Measurements from ENCODE around the gene EPB41L4A.
"Not testable (repeated sequence)": the region's sequence is repeated elsewhere in the genome, so short reads cannot be mapped to it uniquely, and the experiment has no call there.

The EPB41L4A gene

DNA sequence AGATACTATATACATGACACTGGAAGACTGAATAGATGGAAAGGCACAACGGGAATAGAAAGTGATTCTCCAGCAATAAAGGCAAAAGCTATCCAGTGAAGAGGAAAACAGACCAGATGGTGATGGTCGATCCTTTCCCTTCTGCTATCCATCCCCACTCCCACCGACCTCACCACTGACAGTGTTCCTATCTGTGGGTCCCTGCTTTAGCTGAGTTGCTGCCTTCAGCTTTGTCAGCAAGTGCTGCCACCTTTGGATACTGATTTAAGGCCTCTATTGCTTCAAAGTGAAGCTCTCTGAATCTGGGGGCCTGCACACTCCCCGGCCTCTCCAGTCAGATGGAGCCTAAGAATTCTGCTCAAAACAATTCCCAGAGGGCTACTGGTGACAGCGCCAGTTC, 32.3 kb downstream of the EPB41L4A start:
- no peak for ATAC-seq (replicated peaks)
- Mint-ChIP-seq H3K4me1 (no peaks in the 10 kb centered on the region), H3K36me3 (no peaks in the 10 kb centered on the region), H3K27ac (no peak overlapping the region), H3K27me3 (peaks cover 14 to 30% of the 10 kb centered on the region in 2 donors), H3K9me3 (no peaks in the 10 kb centered on the region), H3K4me3 (no peak overlapping the region)
- DNase-seq = no peak

DNA sequence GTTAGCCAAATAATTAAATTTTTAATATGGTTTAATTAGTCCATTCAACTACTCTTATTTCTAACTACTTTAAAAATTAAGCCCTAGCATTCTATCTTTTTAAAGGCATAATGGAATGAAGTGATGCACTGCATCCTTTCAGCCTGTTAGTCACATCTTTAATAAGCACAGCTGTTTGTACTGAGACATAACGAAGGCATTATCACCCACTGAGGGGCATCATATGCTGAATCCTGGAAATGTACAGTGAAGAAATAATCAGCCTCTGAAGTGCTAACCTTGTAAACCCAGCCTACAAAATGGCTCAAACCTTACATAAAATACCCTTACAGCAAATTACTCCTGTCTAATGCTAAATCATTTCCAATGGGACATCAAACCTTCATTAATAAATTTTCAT, 33.1 kb downstream of the EPB41L4A start:
- no peaks in the 10 kb centered on the region for H3K36me3 Mint-ChIP-seq
- DNase-seq (no peak), ATAC-seq (replicated peaks) (no peak)
- no peaks in the 10 kb centered on the region for H3K9me3 Mint-ChIP-seq
- H3K27me3 Mint-ChIP-seq = peaks cover 9 to 30% of the 10 kb centered on the region in 2 donors
- H3K27ac Mint-ChIP-seq = no peak overlapping the region
- H3K4me3 Mint-ChIP-seq = no peak overlapping the region
- no peaks in the 10 kb centered on the region for H3K4me1 Mint-ChIP-seq

DNA sequence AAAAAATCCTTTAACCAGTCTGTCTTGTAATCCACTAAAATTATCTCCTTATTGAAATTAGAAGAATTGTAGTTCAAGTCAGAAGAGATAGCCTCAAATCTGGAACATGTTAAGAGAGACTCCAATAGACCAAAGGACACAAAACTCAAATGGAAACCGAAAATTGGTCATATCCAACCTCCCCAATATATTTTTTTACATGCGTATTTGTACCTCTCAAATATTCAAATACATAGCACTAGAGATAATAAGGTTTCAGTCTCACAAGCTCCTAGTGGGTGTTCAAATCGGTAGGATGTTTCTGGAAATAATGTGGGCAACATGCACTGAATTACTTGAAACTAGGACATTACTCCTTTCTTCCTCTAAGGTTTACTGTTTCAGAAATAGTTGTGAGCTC, 33.5 kb downstream of the EPB41L4A start:
- H3K4me3 Mint-ChIP-seq = no peak overlapping the region
- H3K9me3 Mint-ChIP-seq = no peaks in the 10 kb centered on the region
- no peak for DNase-seq
- no peaks in the 10 kb centered on the region for H3K36me3 Mint-ChIP-seq
- peaks cover 9 to 30% of the 10 kb centered on the region in 2 donors for H3K27me3 Mint-ChIP-seq
- no peak for ATAC-seq (replicated peaks)
- H3K27ac Mint-ChIP-seq = no peak overlapping the region
- no peaks in the 10 kb centered on the region for H3K4me1 Mint-ChIP-seq

DNA sequence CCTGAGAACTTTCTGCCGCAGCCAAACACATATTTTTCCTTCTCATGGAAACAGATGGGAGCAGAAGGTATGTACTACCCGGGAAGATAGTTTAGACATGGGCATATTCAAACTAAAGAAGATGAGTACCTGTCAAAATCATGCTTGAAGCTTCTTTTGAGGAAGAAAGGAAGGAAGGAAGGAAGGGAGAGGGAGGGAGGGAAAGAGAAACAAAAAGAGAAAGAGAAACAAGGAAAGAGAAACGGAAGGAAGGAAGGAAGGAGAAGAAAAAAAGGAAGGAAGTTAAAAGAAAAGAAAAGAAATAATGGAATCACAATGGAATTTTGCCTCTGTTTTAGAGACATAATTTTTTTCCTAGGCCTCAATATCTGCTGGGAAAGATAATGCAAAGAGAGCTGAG, 34.6 kb downstream of the EPB41L4A start:
- no peak for ATAC-seq (replicated peaks)
- Mint-ChIP-seq H3K27me3 (peaks cover 5 to 26% of the 10 kb centered on the region in 2 donors), H3K27ac (no peak overlapping the region), H3K36me3 (no peaks in the 10 kb centered on the region), H3K9me3 (no peaks in the 10 kb centered on the region), H3K4me3 (no peak overlapping the region), H3K4me1 (no peaks in the 10 kb centered on the region)
- DNase-seq = no peak

DNA sequence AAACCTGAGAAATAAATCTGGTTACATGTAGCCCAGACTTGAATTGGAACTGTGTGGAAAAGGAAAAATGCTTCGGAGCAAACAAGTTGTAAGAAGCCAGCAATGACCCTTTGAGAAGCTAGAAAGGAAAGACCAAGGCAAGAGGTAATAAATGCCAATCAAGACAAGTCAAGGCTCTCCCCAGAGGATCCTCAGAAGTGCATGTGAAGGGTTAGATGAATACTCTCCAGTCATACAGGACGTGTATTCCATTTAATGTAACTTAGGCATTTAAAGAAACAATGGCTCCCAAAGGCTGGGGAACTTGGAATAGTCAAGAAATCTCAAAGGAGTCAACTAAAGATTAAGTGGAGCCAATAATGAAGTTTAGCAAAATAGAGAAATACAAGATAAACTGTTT, 36.2 kb downstream of the EPB41L4A start:
- peaks cover 5 to 22% of the 10 kb centered on the region in 2 donors for H3K27me3 Mint-ChIP-seq
- ATAC-seq (replicated peaks) = no peak
- no peak overlapping the region for H3K4me3 Mint-ChIP-seq
- H3K36me3 Mint-ChIP-seq = no peaks in the 10 kb centered on the region
- DNase-seq = no peak
- no peaks in the 10 kb centered on the region for H3K4me1 Mint-ChIP-seq
- H3K9me3 Mint-ChIP-seq = no peaks in the 10 kb centered on the region
- no peak overlapping the region for H3K27ac Mint-ChIP-seq

DNA sequence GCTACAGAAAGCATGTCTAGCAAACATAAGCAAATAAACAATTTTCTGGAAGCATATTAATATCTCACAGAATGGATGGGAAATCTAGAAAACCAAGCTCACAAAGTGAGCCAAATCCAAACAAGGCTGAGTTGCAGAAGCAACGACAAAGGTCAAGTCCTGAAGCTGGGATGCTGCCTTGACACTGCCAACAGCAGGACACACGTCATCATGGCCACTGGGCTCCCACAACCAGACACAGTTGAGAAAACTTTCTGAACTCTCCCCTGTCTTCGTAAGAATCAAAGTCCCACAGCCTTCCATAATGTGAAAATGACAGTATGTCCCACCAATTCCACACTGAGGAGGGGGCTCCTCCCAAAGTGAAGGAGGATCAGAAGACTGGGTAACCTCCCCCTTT, 37.6 kb downstream of the EPB41L4A start:
- Mint-ChIP-seq H3K4me1 (no peaks in the 10 kb centered on the region), H3K4me3 (no peak overlapping the region), H3K27ac (no peak overlapping the region), H3K27me3 (peaks cover 5 to 28% of the 10 kb centered on the region in 2 donors), H3K36me3 (no peaks in the 10 kb centered on the region), H3K9me3 (no peaks in the 10 kb centered on the region)
- ATAC-seq (replicated peaks) = no peak
- no peak for DNase-seq

DNA sequence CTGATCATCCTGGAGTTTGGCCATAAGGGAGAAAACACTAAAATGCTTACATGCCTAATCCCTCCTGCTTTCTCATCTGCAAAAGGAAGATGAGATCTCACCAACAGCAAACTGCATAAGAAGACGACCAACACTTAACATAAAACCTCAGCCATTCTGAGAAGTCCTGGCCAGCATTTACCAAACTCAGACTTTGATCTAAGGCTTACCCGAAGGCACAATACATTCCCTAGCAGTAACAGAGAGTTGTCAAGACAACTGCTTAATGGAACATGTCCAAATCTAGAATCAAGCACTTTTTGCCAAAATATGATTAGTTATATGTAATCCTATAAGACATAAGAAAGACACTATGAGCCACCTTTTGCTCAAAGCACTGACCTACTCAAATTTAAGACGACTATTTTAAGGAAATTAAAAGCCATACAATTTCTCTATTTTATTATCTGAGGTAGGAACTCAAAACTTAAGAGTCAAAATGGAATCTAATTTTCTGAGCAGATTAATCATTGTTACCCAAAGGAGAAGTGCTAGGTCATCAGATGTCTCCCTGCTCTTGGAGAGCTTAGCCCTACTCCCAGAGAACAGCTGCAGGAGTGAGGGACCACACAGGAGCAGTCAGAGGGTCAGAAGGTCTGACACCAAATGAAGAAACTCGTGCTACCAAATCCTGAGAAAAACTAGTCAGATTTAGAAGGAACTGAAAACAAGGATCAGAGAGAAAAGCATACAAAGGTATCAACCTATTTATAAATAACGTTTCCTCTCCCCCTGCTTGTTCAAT, 39.3 kb downstream of the EPB41L4A start:
- H3K27ac Mint-ChIP-seq = no peak overlapping the region
- H3K9me3 Mint-ChIP-seq = no peaks in the 10 kb centered on the region
- H3K4me3 Mint-ChIP-seq = no peak overlapping the region
- H3K4me1 Mint-ChIP-seq = peaks cover 0 to 3% of the 10 kb centered on the region in 2 donors
- DNase-seq (no peak), ATAC-seq (replicated peaks) (no peak)
- no peaks in the 10 kb centered on the region for H3K36me3 Mint-ChIP-seq
- H3K27me3 Mint-ChIP-seq = peaks cover 5 to 38% of the 10 kb centered on the region in 2 donors

DNA sequence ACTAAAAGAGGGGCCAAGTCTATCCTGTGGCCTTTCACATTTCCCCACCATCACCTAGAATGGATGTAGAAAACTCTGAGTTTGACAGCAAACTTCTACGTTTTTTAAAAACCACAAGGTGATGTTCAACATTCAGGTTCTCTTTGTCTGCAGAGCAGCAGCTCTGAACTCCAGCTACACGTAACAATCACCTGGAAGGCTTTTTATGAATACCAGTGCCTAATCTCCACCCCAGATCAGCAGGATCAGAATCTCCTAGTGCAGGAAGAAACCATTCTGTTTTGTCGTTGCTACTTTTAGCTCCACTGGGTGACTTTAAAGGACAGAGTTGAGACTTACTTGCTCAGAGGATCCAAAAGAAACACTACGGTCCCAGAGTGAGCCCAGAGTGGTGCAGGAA, 44.3 kb downstream of the EPB41L4A start:
- no peak for ATAC-seq (replicated peaks)
- Mint-ChIP-seq H3K36me3 (no peaks in the 10 kb centered on the region), H3K9me3 (no peaks in the 10 kb centered on the region), H3K4me3 (no peak overlapping the region), H3K27me3 (peaks cover 0 to 43% of the 10 kb centered on the region in 2 donors), H3K27ac (no peak overlapping the region), H3K4me1 (peaks cover 0 to 5% of the 10 kb centered on the region in 2 donors)
- DNase-seq = no peak

DNA sequence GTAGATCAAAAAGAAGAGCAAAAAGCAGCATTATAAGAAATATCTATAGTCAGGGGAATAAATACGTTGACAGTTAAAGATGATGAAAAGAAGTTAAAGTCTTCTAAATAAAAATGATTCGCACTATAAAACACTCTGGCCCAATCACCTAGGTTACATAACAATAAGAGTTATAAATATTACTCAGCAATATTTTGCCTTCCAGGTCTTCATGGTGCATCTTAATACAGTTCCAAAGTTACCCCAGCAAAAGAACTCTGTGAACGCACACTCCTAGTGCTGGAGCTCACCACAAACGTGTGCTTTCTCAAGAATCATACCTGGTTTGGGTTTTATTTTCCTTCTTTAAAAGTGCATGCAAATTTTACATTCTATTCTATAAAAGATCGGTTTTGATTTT, 44.7 kb downstream of the EPB41L4A start:
- no peaks in the 10 kb centered on the region for H3K9me3 Mint-ChIP-seq
- no peaks in the 10 kb centered on the region for H3K36me3 Mint-ChIP-seq
- no peak for ATAC-seq (replicated peaks)
- H3K4me1 Mint-ChIP-seq = peaks cover 0 to 5% of the 10 kb centered on the region in 2 donors
- no peak overlapping the region for H3K4me3 Mint-ChIP-seq
- H3K27ac Mint-ChIP-seq = no peak overlapping the region
- DNase-seq = no peak
- H3K27me3 Mint-ChIP-seq = peaks cover 0 to 39% of the 10 kb centered on the region in 2 donors

DNA sequence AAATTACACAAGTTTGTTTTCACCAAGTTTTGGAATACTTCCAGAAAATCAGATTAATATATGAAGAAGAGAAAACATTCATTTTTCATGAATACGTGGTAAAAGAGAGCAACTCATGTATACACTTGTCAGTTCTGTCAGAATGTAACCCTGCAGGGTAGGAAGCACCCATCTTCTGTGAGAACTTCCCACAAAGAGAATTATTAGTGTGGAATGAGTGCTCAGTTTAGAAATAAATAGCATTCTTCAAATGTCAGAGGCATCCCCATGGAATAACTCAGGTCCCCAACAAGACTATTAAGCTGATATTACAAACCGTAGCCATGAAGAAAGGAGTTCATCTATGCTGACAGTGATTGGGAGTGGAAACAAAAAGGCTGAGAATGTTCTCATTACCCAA, 45.2 kb downstream of the EPB41L4A start:
- ATAC-seq (replicated peaks) = no peak
- no peak for DNase-seq
- no peaks in the 10 kb centered on the region for H3K9me3 Mint-ChIP-seq
- H3K4me3 Mint-ChIP-seq = no peak overlapping the region
- no peak overlapping the region for H3K27ac Mint-ChIP-seq
- peaks cover 0 to 35% of the 10 kb centered on the region in 2 donors for H3K27me3 Mint-ChIP-seq
- H3K4me1 Mint-ChIP-seq = peaks cover 0 to 5% of the 10 kb centered on the region in 2 donors
- no peaks in the 10 kb centered on the region for H3K36me3 Mint-ChIP-seq

DNA sequence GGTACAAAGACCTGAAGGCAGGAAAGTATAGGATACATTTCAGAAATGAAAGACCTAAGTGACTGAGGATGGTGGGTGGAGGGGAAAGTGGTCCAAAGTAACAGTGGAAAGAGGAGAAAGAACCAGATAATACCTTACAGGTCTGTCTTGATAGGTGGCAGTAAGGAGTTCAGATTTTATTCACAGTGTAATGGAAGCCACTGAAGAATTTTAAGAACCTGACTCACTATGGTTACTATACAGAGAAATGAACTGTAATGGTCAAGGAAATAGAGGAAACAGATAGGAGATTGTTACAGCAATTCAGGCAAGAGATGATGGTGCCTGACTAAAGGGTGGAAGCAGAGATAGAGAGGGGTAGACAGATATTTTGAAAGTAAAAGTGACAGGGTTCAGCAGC, 46.5 kb downstream of the EPB41L4A start:
- Mint-ChIP-seq H3K9me3 (no peaks in the 10 kb centered on the region), H3K27me3 (peaks cover 0 to 32% of the 10 kb centered on the region in 2 donors), H3K4me1 (peaks cover 0 to 5% of the 10 kb centered on the region in 2 donors), H3K36me3 (no peaks in the 10 kb centered on the region), H3K27ac (no peak overlapping the region), H3K4me3 (no peak overlapping the region)
- DNase-seq (no peak), ATAC-seq (replicated peaks) (peak; percentile 25 to 53)

DNA sequence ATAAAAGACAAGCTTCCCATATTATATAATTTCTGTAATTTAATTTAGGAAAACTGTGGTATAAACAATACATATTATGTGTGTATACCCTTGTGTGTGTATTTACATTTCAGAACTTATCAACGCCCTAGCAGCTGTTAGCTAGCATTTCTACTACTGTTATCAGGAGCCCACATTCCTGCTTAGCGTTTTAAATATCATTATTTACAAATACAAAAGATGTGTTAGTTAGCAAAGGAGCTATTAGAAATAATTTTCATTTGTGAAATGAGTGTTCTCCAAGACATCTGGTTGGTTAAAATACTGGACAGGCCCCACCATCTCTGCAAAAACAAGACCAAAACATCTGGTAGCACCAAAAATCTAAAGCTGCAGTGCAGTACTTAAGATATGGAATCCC, 48.0 kb downstream of the EPB41L4A start:
- ATAC-seq (replicated peaks) = no peak
- no peak overlapping the region for H3K4me3 Mint-ChIP-seq
- H3K4me1 Mint-ChIP-seq = peaks cover 0 to 5% of the 10 kb centered on the region in 2 donors
- H3K9me3 Mint-ChIP-seq = no peaks in the 10 kb centered on the region
- no peak for DNase-seq
- peaks cover 0 to 30% of the 10 kb centered on the region in 2 donors for H3K27me3 Mint-ChIP-seq
- H3K27ac Mint-ChIP-seq = no peak overlapping the region
- H3K36me3 Mint-ChIP-seq = no peaks in the 10 kb centered on the region

DNA sequence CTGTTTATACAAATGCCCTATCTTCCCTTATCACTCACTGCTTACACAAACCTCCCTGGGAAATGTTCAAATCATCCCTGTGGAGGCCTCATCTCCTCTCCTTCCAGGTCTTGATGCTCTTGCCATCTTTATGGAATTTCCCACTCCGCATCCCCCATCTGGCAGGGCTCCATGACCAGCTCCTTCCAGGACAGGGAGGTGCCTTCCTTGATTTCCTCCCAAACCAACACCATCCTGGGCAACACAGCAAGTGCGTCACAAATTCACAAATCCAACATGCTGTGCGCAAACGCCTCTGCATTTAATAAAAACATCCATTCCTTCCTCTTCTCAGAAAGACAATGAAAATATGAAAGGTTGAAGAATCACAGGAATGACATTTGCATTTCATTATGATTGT, 51.7 kb downstream of the EPB41L4A start:
- Mint-ChIP-seq H3K4me3 (no peak overlapping the region), H3K27me3 (peaks cover 0 to 6% of the 10 kb centered on the region in 2 donors), H3K27ac (no peak overlapping the region), H3K36me3 (no peaks in the 10 kb centered on the region), H3K9me3 (no peaks in the 10 kb centered on the region), H3K4me1 (no peaks in the 10 kb centered on the region)
- no peak for DNase-seq
- ATAC-seq (replicated peaks) = no peak

DNA sequence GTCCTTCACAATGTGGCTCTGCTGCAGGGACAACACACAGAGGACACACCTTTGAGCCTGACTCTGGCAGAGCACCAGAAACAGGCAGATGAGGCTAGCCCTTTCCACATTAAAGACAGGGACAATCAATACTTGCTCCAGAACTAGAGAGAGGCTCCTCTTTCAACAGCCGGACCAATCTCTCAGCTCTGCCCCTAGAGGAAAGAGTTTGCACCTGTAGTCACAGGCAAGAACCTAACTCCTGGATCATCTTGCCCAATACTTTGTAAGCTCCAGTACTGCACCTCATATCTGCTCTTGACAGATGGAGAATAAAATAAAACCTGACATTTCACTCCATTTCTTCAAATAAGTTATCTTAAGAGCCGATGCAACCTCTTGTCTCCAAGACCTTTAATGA, 52.1 kb downstream of the EPB41L4A start:
- DNase-seq (no peak), ATAC-seq (replicated peaks) (peak; percentile 56 to 57)
- no peaks in the 10 kb centered on the region for H3K9me3 Mint-ChIP-seq
- no peak overlapping the region for H3K4me3 Mint-ChIP-seq
- no peaks in the 10 kb centered on the region for H3K4me1 Mint-ChIP-seq
- H3K27ac Mint-ChIP-seq = no peak overlapping the region
- H3K36me3 Mint-ChIP-seq = no peaks in the 10 kb centered on the region
- H3K27me3 Mint-ChIP-seq = peaks cover 0 to 5% of the 10 kb centered on the region in 2 donors

DNA sequence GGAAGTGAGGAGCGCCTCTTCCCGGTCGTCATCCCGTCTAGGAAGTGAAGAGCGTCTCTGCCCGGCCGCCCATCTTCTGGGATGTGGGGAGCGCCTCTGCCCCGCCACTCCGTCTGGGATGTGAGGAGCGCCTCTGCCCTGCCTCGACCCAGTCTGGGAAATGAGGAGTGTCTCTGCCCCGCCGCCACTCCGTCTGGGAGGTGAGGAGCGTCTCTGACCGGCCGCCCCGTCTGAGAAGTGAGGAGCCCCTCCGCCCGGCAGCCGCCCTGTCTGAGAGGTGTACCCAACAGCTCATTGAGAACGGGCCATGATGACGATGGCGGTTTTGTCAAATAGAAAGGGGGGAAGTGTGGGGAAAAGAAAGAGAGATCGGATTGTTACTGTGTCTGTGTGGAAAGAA, 58.3 kb downstream of the EPB41L4A start:
- H3K4me3 Mint-ChIP-seq; H3K27me3 Mint-ChIP-seq; DNase-seq; H3K27ac Mint-ChIP-seq; ATAC-seq (replicated peaks); H3K4me1 Mint-ChIP-seq; H3K9me3 Mint-ChIP-seq; H3K36me3 Mint-ChIP-seq: not testable (repeated sequence)
